Neuronal stem cell (in vitro differentiated cells): ENCODE data around the gene UBXN10.

ENCODE experiments used
- DNase-seq: peaks from one replicate; pipeline ENCODE4 v3.0.0-alpha.2; 2013; ENCODE audit warnings: low spot score
- H2AFZ ChIP-seq: one replicate; pipeline ENCODE4 v1.6.1; 2013; ENCODE audit warnings: mild to moderate bottlenecking, low read length, inconsistent platforms
- H2AK5ac ChIP-seq: 2 replicates; pipeline ENCODE4 v1.6.1; 2013; ENCODE audit warnings: low read depth, mild to moderate bottlenecking, inconsistent platforms, low read length, moderate library complexity, mixed read lengths
- H2BK120ac ChIP-seq: 2 replicates; pipeline ENCODE4 v1.6.1; 2013; ENCODE audit warnings: low read depth, mild to moderate bottlenecking, inconsistent platforms, low read length, moderate library complexity, mixed read lengths
- H2BK12ac ChIP-seq: one replicate; pipeline ENCODE4 v1.6.1; 2013; ENCODE audit warnings: low read length, inconsistent platforms
- H2BK15ac ChIP-seq: 2 replicates; pipeline ENCODE4 v1.6.1; 2013; ENCODE audit warnings: mild to moderate bottlenecking, low read length, inconsistent platforms, mixed read lengths
- H2BK5ac ChIP-seq: one replicate; pipeline ENCODE4 v1.6.1; 2013; ENCODE audit warnings: inconsistent platforms, mild to moderate bottlenecking, low read length, moderate library complexity
- H3K14ac ChIP-seq: one replicate; pipeline ENCODE4 v1.6.1; 2013; ENCODE audit warnings: low read length, inconsistent platforms
- H3K18ac ChIP-seq: 2 replicates; pipeline ENCODE4 v1.6.1; 2013; ENCODE audit warnings: low read length, inconsistent platforms
- H3K23ac ChIP-seq: 2 replicates; pipeline ENCODE4 v1.6.1; 2013; ENCODE audit warnings: low read depth, mild to moderate bottlenecking, mixed read lengths, low read length, inconsistent platforms; ENCODE audit not compliant: poor library complexity
- H3K27ac ChIP-seq: replicated peaks from 3 replicates; pipeline ENCODE4 v1.5.1; 2013; ENCODE audit warnings: low read length, inconsistent platforms
- H3K27me3 ChIP-seq, 3 experiments: 2 replicates each; pipeline ENCODE4 v1.6.1; 2013; ENCODE audit warnings: low read length in 3 of 3, mild to moderate bottlenecking in 2 of 3, inconsistent platforms in 1 of 3, low read depth in 1 of 3, mixed read lengths in 1 of 3, moderate library complexity in 1 of 3; ENCODE audit not compliant: control insufficient read depth in 3 of 3, insufficient read depth in 3 of 3
- H3K36me3 ChIP-seq, 2 donors: replicated peaks in 1 of 2; 2 replicates each; pipeline ENCODE4 v1.6.1; 2013; ENCODE audit warnings: low read length in 2 of 2; ENCODE audit not compliant: control insufficient read depth in 2 of 2, insufficient read depth in 2 of 2
- H3K4ac ChIP-seq: 2 replicates; pipeline ENCODE4 v1.6.1; 2013; ENCODE audit warnings: inconsistent platforms, mild to moderate bottlenecking, low read length, moderate library complexity
- H3K4me1 ChIP-seq, 2 donors: 1 replicate in 1 of 2; 2 replicates in 1 of 2; pipeline ENCODE4 v1.6.1; 2013; ENCODE audit warnings: low read length in 2 of 2, low read depth in 1 of 2; ENCODE audit not compliant: control insufficient read depth in 2 of 2, insufficient read depth in 1 of 2
- H3K4me2 ChIP-seq: one replicate; pipeline ENCODE4 v1.6.1; 2013; ENCODE audit warnings: mild to moderate bottlenecking, low read length, inconsistent platforms; ENCODE audit not compliant: insufficient read depth, poor library complexity, severe bottlenecking
- H3K4me3 ChIP-seq, 2 donors: 2 replicates each; pipeline ENCODE4 v1.5.1; 2013; ENCODE audit warnings: low read length in 2 of 2, mild to moderate bottlenecking in 2 of 2, inconsistent platforms in 1 of 2, moderate library complexity in 1 of 2
- H3K79me1 ChIP-seq: one replicate; pipeline ENCODE4 v1.6.1; 2013; ENCODE audit warnings: low read depth, mild to moderate bottlenecking, inconsistent platforms, low read length, moderate library complexity
- H3K9ac ChIP-seq: one replicate; pipeline ENCODE4 v1.6.1; 2013; ENCODE audit warnings: mild to moderate bottlenecking, low read depth, low read length, inconsistent platforms; ENCODE audit not compliant: poor library complexity
- H3K9me3 ChIP-seq, 2 donors: replicated peaks in 1 of 2; 2 replicates each; pipeline versions ENCODE3 to v1.6.1; 2013; ENCODE audit warnings: low read length in 2 of 2, mild to moderate bottlenecking in 2 of 2, inconsistent platforms in 1 of 2, low read depth in 1 of 2, mixed read lengths in 1 of 2, moderate library complexity in 1 of 2; ENCODE audit not compliant: control insufficient read depth in 2 of 2, insufficient read depth in 1 of 2
- H4K8ac ChIP-seq: one replicate; pipeline ENCODE4 v1.6.1; 2013; ENCODE audit warnings: low read depth, mild to moderate bottlenecking, inconsistent platforms, low read length, moderate library complexity
- H4K91ac ChIP-seq: one replicate; pipeline ENCODE4 v1.6.1; 2013; ENCODE audit warnings: low read length, low read depth, mild to moderate bottlenecking, inconsistent platforms; ENCODE audit not compliant: poor library complexity
- WGBS, 2 donors: extraction: QIAGEN DNeasy Blood & Tissue Kit; methylation state at CpG; one replicate each; pipeline ENCODE4 v1.1.7; 2013; ENCODE audit warnings: missing lambda C conversion rate in 2 of 2, mixed read lengths in 1 of 2; ENCODE audit not compliant: insufficient read length in 2 of 2, insufficient replicate concordance in 1 of 2; ENCODE audit errors: extremely low coverage in 2 of 2; 5-methylcytosine and 5-hydroxymethylcytosine counted together

Gene UBXN10

DNA sequence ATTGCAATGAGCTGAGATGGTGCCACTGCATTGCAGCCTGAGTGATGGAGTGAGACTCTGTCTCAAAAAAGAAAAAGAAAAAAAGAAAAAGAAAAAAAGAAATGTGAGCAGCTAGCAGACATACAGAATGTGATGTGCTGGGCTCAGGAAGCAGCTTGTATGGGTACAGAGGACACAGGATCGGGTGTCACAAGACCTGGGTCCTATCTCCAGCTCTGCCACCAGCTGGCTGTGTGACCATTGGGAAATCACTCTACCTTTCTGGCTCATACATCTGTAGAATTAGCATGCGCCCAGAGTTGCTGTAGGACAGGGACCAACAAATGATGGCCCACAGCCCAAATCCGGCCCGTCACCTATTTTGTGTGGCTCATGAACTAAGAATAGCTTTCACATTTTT, 3.8 kb downstream of the UBXN10 start:
- Histone ChIP-seq H4K91ac (no peak overlapping the region), H2AK5ac (no peak overlapping the region), H3K27me3 (peaks cover 0 to 42% (median 9%) of the 10 kb centered on the region in 3 experiments), H2AFZ (no peak overlapping the region), H2BK5ac (no peak overlapping the region), H3K4me2 (no peak overlapping the region), H3K79me1 (no peaks in the 10 kb centered on the region), H3K14ac (no peak overlapping the region), H2BK15ac (no peak overlapping the region), H3K23ac (no peak overlapping the region), H2BK12ac (no peak overlapping the region), H3K27ac (no peak overlapping the region), H3K9ac (no peak overlapping the region), H4K8ac (no peak overlapping the region), H3K36me3 (no peaks in the 10 kb centered on the region), H3K9me3 (no peaks in the 10 kb centered on the region), H3K4ac (no peak overlapping the region), H2BK120ac (no peak overlapping the region), H3K18ac (no peak overlapping the region), H3K4me3 (no peak overlapping the region), H3K4me1 (peaks cover 3 to 5% of the 10 kb centered on the region in 2 donors)
- no peak for DNase-seq
- no CpG with 5 or more reads among the region's 4 CpGs for WGBS, 2 donors

DNA sequence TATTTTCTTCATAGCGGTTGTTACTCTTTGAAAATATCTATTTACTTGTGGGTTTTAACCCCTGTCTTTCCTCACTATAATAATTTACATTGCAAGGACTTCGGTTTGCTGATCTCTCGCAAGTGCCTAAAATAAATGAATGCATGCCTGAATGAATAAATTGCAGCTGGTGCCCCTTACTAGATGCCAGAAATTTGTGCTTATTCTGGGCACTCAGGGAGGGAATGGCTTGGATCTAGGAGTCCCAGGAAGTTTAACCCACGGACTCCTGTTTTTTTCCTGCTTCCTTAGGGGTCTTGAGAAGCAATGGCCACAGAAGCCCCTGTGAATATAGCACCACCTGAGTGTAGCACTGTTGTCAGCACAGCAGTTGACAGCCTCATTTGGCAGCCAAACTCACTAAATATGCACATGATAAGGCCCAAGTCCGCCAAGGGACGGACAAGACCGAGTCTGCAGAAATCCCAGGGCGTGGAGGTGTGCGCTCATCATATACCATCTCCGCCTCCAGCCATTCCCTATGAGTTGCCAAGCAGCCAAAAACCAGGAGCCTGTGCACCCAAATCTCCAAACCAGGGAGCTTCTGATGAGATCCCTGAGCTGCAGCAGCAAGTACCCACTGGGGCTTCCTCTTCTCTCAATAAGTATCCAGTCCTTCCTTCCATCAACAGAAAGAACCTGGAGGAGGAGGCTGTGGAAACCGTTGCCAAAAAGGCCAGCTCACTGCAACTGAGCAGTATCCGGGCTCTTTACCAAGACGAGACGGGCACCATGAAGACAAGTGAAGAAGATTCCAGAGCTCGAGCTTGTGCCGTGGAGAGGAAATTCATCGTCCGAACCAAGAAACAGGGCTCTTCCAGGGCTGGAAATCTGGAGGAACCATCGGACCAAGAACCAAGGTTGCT, 4.6 kb downstream of the UBXN10 start:
- Histone ChIP-seq H3K36me3 (no peaks in the 10 kb centered on the region), H2BK12ac (no peak overlapping the region), H2BK15ac (no peak overlapping the region), H3K27ac (no peak overlapping the region), H2BK5ac (no peak overlapping the region), H3K18ac (no peak overlapping the region), H3K4me1 (peaks cover 3 to 5% of the 10 kb centered on the region in 2 donors), H3K9ac (peak overlapping the region; percentile 22), H3K14ac (no peak overlapping the region), H3K79me1 (no peaks in the 10 kb centered on the region), H3K4me3 (no peak overlapping the region), H3K23ac (no peak overlapping the region), H3K4ac (no peak overlapping the region), H3K27me3 (peaks cover 0 to 34% (median 3%) of the 10 kb centered on the region in 3 experiments), H4K8ac (no peak overlapping the region), H3K4me2 (no peak overlapping the region), H2AK5ac (no peak overlapping the region), H4K91ac (no peak overlapping the region), H2BK120ac (no peak overlapping the region), H2AFZ (no peak overlapping the region), H3K9me3 (no peaks in the 10 kb centered on the region)
- no peak for DNase-seq
- WGBS, 2 donors: no CpG with 5 or more reads among the region's 19 CpGs

DNA sequence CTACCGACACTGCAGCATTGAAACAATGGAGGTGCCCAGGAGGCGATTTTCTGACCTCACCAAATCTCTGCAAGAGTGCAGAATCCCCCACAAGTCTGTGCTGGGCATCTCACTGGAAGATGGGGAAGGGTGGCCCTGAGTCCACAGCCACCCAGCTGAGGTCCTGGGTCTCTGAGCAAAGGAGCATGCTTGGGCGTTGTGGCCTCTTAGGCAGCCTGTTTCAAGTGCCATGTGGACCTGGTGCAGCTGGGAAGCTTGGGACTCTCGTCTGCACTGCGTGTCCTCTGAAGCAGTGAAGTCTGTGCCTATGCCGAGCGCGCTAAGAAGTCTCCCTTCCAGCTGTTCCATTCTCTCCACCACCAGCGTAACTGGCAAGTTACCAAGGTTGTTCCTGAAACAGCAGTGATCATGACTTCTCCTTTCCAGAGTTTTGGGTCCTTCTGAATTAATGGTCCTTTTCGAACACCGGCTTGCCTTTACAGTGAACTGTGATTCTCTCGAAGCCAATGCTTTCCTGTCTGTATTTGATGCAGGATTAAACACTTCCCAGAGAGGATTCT, 5.5 kb downstream of the UBXN10 start:
- Histone ChIP-seq H3K4me1 (peaks cover under 1 to 5% of the 10 kb centered on the region in 2 donors), H4K8ac (no peak overlapping the region), H2BK12ac (no peak overlapping the region), H4K91ac (no peak overlapping the region), H3K27ac (no peak overlapping the region), H2AK5ac (no peak overlapping the region), H2AFZ (no peak overlapping the region), H3K4me2 (no peak overlapping the region), H3K18ac (no peak overlapping the region), H3K79me1 (no peaks in the 10 kb centered on the region), H3K4ac (no peak overlapping the region), H2BK15ac (no peak overlapping the region), H3K27me3 (peaks cover 0 to 27% (median 2%) of the 10 kb centered on the region in 3 experiments), H3K23ac (peak overlapping the region; percentile 34), H3K36me3 (no peaks in the 10 kb centered on the region), H2BK5ac (peak overlapping the region; percentile 14), H3K14ac (no peak overlapping the region), H2BK120ac (no peak overlapping the region), H3K9me3 (no peaks in the 10 kb centered on the region), H3K4me3 (peak overlapping the region in 1 of 2 donors; percentile 17), H3K9ac (no peak overlapping the region)
- no peak for DNase-seq
- no CpG with 5 or more reads among the region's 12 CpGs for WGBS, 2 donors

DNA sequence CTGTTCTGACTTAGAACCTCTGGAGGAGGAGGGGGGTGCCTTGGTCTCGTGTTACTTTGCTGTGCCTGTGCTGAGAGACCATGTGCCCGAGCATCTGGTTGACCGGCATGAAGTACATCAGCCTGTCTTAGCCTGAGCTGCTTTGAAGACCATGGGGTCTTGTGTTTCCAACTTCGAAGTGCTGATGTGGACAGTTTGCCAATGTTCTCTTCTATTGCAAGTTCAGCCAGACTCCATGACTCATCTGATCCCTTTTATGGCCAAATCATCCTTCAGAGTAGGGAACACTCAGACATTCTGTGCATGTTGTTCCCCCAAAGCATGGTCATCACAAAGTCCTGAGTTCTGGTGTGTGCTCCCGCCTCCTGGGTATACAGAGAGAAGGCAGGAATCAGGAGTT, 6.5 kb downstream of the UBXN10 start:
- no peak overlapping the region for H3K14ac ChIP-seq
- no peak overlapping the region for H2AK5ac ChIP-seq

More for the DNA sequence above, 6.5 kb downstream of the UBXN10 start:
- H2BK15ac ChIP-seq: no peak overlapping the region
- no peak overlapping the region for H3K23ac ChIP-seq
- no peak overlapping the region for H4K91ac ChIP-seq
- no peak overlapping the region for H3K4ac ChIP-seq
- no peaks in the 10 kb centered on the region for H3K4me1 ChIP-seq
- no peaks in the 10 kb centered on the region for H3K79me1 ChIP-seq
- H4K8ac ChIP-seq: no peak overlapping the region
- no peaks in the 10 kb centered on the region for H3K9me3 ChIP-seq
- WGBS, 2 donors: no CpG with 5 or more reads among the region's 5 CpGs
- H3K4me2 ChIP-seq: no peak overlapping the region
- no peak overlapping the region for H3K4me3 ChIP-seq
- no peaks in the 10 kb centered on the region for H3K36me3 ChIP-seq
- no peak overlapping the region for H3K27ac ChIP-seq
- H2BK120ac ChIP-seq: no peak overlapping the region
- no peak overlapping the region for H2BK5ac ChIP-seq
- H3K18ac ChIP-seq: no peak overlapping the region
- no peak overlapping the region for H2AFZ ChIP-seq
- H3K9ac ChIP-seq: no peak overlapping the region
- H2BK12ac ChIP-seq: no peak overlapping the region
- H3K27me3 ChIP-seq: peaks cover 0 to 18% (median 2%) of the 10 kb centered on the region in 3 experiments
- no peak for DNase-seq
